Activated B cell treated with CpG ODN at 0.5 μM for 24 hours (primary cell): ENCODE results near the gene MGAT4C. TPM values are rescaled to one million over a fixed set of nuclear protein-coding genes. Genes with fewer than 3 reads are reported as not detected.
"Not testable (repeated sequence)": the region's sequence is repeated elsewhere in the genome, so short reads cannot be mapped to it uniquely, and the experiment has no call there.

ENCODE experiments used
- ATAC-seq: fragments of 200-7000 bp; cut with Tn5 transposase; one replicate; pipeline ENCODE4 v1.10.0; 2021; ENCODE audit warnings: low read depth, mild to moderate bottlenecking, moderate library complexity
- CTCF ChIA-PET: fragments of 350-600 bp; sonication (Branson Sonifier 250); formaldehyde crosslinking; loops from one replicate; lab custom pipeline; 2021; ENCODE audit warnings: antibody characterized with exemption; lab: Charles Lee
- POLR2A ChIA-PET: fragments of 350-600 bp; sonication (Branson Sonifier 250); formaldehyde crosslinking; loops from one replicate; lab custom pipeline; 2021; ENCODE audit warnings: antibody characterized with exemption; lab: Charles Lee
- DNase-seq: peaks from one replicate; pipeline ENCODE4 v3.0.0; 2022
- H3K27ac Mint-ChIP-seq: one replicate; pipeline ENCODE4 v1.8.0; 2020; ENCODE audit warnings: mixed read lengths
- H3K27me3 Mint-ChIP-seq: one replicate; pipeline ENCODE4 v1.8.0; 2021; ENCODE audit warnings: mixed read lengths
- H3K36me3 Mint-ChIP-seq: one replicate; pipeline ENCODE4 v1.8.0; 2021; ENCODE audit warnings: low read depth, mixed read lengths
- H3K4me1 Mint-ChIP-seq: one replicate; pipeline ENCODE4 v1.8.0; 2021; ENCODE audit warnings: mixed read lengths
- H3K4me3 Mint-ChIP-seq: one replicate; pipeline ENCODE4 v1.8.0; 2020; ENCODE audit warnings: mild to moderate bottlenecking, mixed read lengths
- H3K9me3 Mint-ChIP-seq: one replicate; pipeline ENCODE4 v1.8.0; 2020; ENCODE audit warnings: mixed read lengths
- intact Hi-C: fragments of 100-400 bp; cut with micrococcal nuclease; formaldehyde crosslinking; loops from one replicate; pipeline ENCODE4 v1.15.1; 2024
- total RNA-seq: library from RNA; stranded (reverse); gene quantifications from 2 replicates; pipeline ENCODE4 v1.2.3, GENCODE V29; 2022
- TF ChIP-seq, protein P1 (sequence below): fragments of 200-600 bp; IDR thresholded peaks from one replicate; pipeline ENCODE4 v1.8.0; 2022; ENCODE audit warnings: antibody characterized with exemption, mild to moderate bottlenecking

MGAT4C gene
- total RNA-seq, 1 donor from 2014 or later = not detected

DNA sequence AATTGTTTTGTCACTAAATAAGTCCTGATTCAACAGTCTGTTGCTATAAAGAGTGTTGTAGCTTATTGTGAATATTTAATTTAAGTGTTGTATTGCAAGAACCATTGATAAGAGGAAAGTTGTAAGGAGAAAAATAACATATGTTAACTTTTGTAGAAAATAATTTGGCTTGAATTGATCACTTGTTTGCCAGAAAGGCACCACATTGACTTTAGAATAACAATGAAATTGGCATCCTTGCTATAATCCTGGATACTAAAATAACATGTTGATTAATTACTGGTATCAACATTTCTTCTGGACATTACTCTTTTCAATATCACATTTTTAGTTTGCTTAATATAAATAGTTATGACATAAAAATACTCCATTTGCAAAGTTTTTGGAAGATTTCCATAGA, 159.0 kb downstream of the MGAT4C start:
- Mint-ChIP-seq H3K9me3 (peaks cover 2% of the 10 kb centered on the region), H3K27me3 (no peaks in the 10 kb centered on the region), H3K36me3 (no peaks in the 10 kb centered on the region), H3K4me3 (no peak overlapping the region), H3K4me1 (no peaks in the 10 kb centered on the region), H3K27ac (no peak overlapping the region)
- ChIA-PET POLR2A (no interaction called here), CTCF (no interaction called here)
- ATAC-seq = no peak
- TF ChIP-seq, protein P1, sequence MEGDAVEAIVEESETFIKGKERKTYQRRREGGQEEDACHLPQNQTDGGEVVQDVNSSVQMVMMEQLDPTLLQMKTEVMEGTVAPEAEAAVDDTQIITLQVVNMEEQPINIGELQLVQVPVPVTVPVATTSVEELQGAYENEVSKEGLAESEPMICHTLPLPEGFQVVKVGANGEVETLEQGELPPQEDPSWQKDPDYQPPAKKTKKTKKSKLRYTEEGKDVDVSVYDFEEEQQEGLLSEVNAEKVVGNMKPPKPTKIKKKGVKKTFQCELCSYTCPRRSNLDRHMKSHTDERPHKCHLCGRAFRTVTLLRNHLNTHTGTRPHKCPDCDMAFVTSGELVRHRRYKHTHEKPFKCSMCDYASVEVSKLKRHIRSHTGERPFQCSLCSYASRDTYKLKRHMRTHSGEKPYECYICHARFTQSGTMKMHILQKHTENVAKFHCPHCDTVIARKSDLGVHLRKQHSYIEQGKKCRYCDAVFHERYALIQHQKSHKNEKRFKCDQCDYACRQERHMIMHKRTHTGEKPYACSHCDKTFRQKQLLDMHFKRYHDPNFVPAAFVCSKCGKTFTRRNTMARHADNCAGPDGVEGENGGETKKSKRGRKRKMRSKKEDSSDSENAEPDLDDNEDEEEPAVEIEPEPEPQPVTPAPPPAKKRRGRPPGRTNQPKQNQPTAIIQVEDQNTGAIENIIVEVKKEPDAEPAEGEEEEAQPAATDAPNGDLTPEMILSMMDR = no peak
- intact Hi-C loops = no loop called here
- no peak for DNase-seq

DNA sequence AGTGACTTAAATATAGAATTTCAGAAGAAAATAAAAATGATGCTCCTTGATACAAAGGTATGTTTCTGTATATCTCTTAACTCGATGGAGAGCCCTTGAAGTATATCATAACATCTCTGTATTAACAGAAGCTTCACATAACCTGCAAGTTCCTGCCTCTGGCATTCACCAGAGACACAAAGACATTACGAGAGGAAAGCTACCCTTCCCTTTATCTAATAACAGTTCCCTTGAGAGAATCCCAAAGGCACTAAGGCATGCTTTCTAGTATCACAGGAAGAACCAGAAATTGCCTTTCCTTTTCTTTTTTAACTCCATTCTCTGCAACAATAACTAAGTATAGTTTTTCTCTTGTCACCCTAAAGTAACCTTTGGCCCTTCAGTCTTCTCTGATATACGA, 164.5 kb downstream of the MGAT4C start:
- no peak overlapping the region for H3K27ac Mint-ChIP-seq
- H3K27me3 Mint-ChIP-seq = no peaks in the 10 kb centered on the region
- H3K9me3 Mint-ChIP-seq = peaks cover 3% of the 10 kb centered on the region
- intact Hi-C loops = no loop called here
- no peaks in the 10 kb centered on the region for H3K36me3 Mint-ChIP-seq
- CTCF ChIA-PET = no interaction called here
- H3K4me1 Mint-ChIP-seq = no peaks in the 10 kb centered on the region
- no peak overlapping the region for H3K4me3 Mint-ChIP-seq
- ATAC-seq (no peak), DNase-seq (no peak)
- TF ChIP-seq, protein P1 = no peak
- POLR2A ChIA-PET = no interaction called here

DNA sequence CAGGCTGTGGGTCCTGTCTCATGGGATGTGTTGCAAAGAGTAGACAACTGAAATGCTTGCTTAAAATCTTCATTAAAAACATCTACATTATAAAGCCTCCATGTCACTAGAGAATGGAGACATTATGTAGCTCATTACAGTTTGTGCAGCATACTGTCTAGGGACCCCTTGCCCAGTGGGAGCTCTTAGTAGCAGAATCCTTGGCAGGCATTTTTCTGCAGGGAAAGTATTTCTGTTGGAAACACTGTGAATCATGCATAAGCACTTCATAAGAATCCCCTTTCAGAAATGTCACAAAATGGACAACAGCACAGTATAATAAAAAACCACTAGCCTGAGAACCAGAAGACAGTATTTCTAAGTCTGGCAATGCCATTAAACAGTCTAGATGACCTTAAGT, 174.3 kb downstream of the MGAT4C start:
- no peaks in the 10 kb centered on the region for H3K27me3 Mint-ChIP-seq
- peaks cover 2% of the 10 kb centered on the region for H3K9me3 Mint-ChIP-seq
- CTCF ChIA-PET = no interaction called here
- intact Hi-C loops = no loop called here
- no peaks in the 10 kb centered on the region for H3K36me3 Mint-ChIP-seq
- no peak overlapping the region for H3K4me3 Mint-ChIP-seq
- TF ChIP-seq, protein P1 = no peak
- DNase-seq (no peak), ATAC-seq (no peak)
- H3K4me1 Mint-ChIP-seq = no peaks in the 10 kb centered on the region
- POLR2A ChIA-PET = no interaction called here
- H3K27ac Mint-ChIP-seq = no peak overlapping the region

DNA sequence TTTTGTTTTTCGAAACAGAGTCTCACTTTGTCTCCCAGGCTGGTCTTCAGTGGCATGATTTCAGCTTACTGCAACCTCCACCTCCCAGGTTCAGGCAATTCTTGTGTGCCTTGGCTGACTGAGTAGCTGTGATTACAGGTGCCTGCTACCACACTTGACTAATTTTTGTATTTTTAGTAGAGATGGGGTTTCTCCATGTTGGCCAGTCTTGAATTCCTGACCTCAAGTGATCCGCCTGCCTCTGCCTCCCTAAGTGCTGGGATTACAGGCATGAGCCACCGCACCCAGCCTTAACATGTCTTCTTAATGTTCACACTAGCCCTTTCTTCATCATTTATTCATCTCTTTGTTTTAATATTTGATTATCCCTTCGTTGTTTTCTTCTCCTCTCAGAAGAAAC, 197.1 kb downstream of the MGAT4C start:
- ATAC-seq, H3K27ac Mint-ChIP-seq, H3K36me3 Mint-ChIP-seq, CTCF ChIA-PET, DNase-seq, H3K27me3 Mint-ChIP-seq, H3K4me3 Mint-ChIP-seq, intact Hi-C loops, H3K9me3 Mint-ChIP-seq, POLR2A ChIA-PET, H3K4me1 Mint-ChIP-seq: not testable (repeated sequence)

DNA sequence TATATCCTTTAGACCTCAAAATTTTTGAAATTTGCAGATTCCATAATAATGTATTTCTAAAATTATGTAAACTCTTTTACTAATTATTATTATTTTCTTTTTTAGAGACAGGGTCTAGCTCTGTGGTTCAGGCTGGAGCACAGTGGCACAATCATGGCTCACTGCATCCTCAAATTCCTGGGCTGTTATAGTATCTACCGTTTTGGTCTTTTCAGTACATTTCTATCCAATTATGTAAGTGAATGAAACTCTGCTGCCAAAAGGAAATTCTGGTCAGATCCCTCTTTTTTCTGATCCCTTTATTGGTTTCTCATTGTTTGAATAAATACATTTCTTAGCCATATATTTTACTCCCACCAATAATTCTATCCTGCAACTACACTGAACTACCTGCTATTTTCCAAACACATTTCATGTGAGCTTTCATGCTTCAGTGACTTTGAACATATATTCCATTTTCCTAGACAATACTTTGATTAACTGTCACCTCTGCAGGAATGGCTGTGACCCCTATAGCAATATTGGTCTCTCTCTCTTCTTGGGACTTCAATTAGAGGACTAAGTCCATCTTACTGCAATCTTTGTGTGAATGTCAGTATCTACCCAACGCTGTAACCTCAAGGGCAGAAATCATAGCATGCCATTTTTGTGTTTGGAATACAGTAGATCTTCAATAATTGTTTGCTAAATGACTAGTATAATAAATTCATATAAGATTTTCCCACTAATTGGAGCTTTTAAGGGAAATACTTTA, 198.9 kb downstream of the MGAT4C start:
- ChIA-PET POLR2A (no interaction called here), CTCF (no interaction called here)
- TF ChIP-seq, protein P1 = no peak
- intact Hi-C loops = no loop called here
- Mint-ChIP-seq H3K27ac (no peak overlapping the region), H3K36me3 (no peaks in the 10 kb centered on the region), H3K4me1 (no peaks in the 10 kb centered on the region), H3K4me3 (no peak overlapping the region), H3K27me3 (no peaks in the 10 kb centered on the region), H3K9me3 (peaks cover 2% of the 10 kb centered on the region)
- no peak for DNase-seq
- no peak for ATAC-seq

DNA sequence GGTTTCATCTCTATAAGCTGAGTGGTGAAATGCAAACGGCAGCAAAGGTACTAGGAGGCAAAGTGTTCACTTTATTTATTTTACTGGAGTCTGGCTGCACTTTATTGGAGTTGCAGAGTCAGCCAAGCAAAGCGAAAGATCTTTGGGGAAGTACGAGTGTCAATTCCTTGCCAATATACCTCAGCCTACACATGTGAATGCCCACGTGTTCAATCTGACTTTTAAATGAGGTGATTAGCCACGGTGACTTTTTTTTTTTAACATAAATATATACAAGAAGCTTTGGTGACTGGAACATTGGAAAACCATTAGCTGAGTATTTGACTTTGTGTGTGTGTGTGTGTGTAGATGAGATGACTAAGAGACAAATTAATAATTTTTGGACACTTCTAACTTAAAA, 203.3 kb downstream of the MGAT4C start:
- ChIA-PET POLR2A (no interaction called here), CTCF (no interaction called here)
- intact Hi-C loops = no loop called here

More for the DNA sequence above, 203.3 kb downstream of the MGAT4C start:
- no peak for DNase-seq
- H3K4me1 Mint-ChIP-seq = no peaks in the 10 kb centered on the region
- no peaks in the 10 kb centered on the region for H3K27me3 Mint-ChIP-seq
- no peak overlapping the region for H3K4me3 Mint-ChIP-seq
- H3K36me3 Mint-ChIP-seq = no peaks in the 10 kb centered on the region
- H3K9me3 Mint-ChIP-seq = peaks cover 2% of the 10 kb centered on the region
- no peak overlapping the region for H3K27ac Mint-ChIP-seq
- TF ChIP-seq, protein P1 = no peak
- ATAC-seq = no peak
